GM12864 (cell line): ENCODE measurements around the gene FRMD8.

Experiments
- DNase-seq: peaks from one replicate; pipeline ENCODE4 v3.0.0-alpha.2; 2011; ENCODE audit warnings: low read depth
- H3K4me3 ChIP-seq: 2 replicates; pipeline ENCODE4 v1.5.1; 2011; ENCODE audit warnings: mild to moderate bottlenecking, low read depth, low read length, control low read depth
- CTCF ChIP-seq: IDR thresholded peaks from 2 replicates; pipeline ENCODE4 v1.5.1; 2011; ENCODE audit warnings: low read depth, mild to moderate bottlenecking, moderate library complexity, low read length, control low read depth, inconsistent platforms; ENCODE audit errors: missing control alignments

FRMD8 gene

DNA sequence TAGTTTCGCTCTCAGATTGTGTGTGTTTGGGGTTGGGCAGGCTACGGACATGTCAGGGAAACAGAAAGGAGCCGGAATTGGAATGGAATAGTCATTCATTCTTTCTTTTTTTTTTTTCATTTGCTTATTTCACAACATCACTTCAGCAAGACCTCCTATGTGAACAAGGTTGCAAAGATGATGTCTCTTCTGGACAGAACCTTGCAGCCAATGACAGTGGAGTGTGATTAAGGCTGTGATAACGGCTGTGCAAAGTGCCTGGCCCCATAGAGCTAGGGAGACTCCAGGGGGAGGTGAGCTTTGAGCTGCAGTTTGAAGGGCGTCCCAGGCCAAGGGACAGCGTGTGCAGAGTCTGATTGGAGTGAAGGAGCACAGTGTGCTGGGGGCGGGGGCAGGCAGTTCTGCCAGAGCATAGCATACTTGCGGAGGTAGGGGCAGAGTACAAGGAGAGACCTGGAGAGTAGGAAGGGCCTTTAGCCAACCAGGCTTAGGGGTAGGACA lies 28.5 kb upstream of the FRMD8 start:
- no peak for TF ChIP-seq CTCF
- H3K4me3 ChIP-seq, result no peak overlapping the region
- DNase-seq, result no peak

DNA sequence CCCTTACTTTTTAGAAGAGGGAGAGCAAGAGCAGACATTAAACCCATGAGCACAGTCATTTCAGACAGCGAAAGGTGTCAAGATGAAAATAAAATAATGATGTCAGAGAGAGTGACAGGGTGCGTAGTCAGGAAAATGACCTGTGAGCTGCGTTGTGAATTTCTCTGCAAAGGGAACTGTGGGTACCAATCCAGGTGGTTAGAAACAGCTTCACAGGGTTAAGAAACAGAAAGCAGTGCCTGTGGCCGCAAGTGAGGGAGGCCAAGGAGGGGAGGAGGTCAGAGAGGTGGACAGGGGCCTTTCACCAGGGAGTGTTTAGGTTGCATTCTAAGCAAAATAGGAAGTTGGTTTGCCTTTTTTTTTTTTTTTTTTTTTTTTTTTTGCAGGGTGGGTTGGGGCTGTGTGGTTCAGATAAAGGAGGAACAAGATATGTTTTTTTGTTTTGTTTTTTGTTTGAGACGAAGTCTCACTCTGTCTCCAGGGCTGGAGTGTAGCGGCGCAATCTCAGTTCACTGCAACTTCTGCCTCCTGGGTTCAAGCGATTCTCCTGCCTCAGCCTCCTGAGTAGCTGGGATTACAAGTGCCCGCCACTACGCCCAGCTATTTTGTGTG lies 24.0 kb upstream of the FRMD8 start:
- TF ChIP-seq CTCF, result no peak
- no peak for DNase-seq
- no peak overlapping the region for H3K4me3 ChIP-seq

GRCh38 chr11:65362966-65363365 lies 23.5 kb upstream of the FRMD8 start:
- H3K4me3 ChIP-seq, result no peak overlapping the region
- TF ChIP-seq CTCF, result no peak
- DNase-seq, result no peak

DNA sequence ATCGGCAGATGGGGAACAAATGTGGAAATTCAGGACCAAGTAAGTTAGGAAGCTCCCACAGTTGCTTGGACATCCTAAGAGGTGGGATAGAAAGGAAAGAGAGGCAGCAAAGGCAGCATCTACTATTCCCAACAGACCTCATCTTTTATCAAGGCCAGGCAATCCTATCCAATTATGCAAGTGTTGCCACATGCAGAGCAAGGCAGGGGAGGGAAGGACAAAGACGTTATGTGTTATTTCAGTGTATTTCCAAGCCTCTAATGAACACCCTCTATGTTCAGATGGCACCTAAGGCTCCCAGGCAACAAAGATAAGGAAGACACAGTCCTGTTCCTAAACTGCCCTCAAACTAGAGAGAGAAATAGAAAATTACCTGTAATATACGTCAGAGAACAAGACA lies 22.7 kb upstream of the FRMD8 start:
- TF ChIP-seq CTCF, result no peak
- DNase-seq, result no peak
- H3K4me3 ChIP-seq, result no peak overlapping the region

DNA sequence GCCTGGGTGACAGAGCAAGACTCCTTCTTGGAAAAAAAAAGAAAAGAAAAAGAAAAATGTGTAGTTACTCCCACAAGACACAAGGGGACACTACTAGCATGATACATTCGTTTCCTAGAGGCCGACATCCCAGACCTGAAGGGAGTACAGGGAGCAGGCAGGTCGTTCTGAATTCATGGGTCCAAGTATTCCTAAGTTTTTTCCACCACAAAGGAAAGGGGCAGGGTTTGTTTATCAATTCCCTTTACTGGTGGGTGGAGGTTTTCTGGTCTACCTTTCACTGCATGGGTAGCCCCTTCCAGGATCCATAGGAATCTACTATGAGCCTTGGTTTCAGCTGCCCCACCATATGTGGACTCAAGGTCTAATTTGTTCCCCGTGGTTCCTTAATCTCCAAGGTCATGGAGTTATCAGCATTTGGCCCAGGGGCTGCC lies 20.1 kb upstream of the FRMD8 start:
- TF ChIP-seq CTCF, result peak; percentile 84
- H3K4me3 ChIP-seq, result no peak overlapping the region
- DNase-seq, result peak; percentile 27

GRCh38 chr11:65370659-65371049 lies 15.8 kb upstream of the FRMD8 start:
- TF ChIP-seq CTCF, result no peak
- no peak overlapping the region for H3K4me3 ChIP-seq
- no peak for DNase-seq
